Aorta (tissue), 5 donors: ENCODE measurements around the gene MAGEB17. TPM values are rescaled to one million over a fixed set of nuclear protein-coding genes. Genes with fewer than 3 reads are reported as not detected.
"Not testable (repeated sequence)": the region's sequence is repeated elsewhere in the genome, so short reads cannot be mapped to it uniquely, and the experiment has no call there.

Source experiments
- ATAC-seq: fragments of 200-7000 bp; cut with Tn5 transposase; one replicate; pipeline ENCODE4 v1.9.1; 2022; ENCODE audit warnings: moderate library complexity; ENCODE audit not compliant: low FRiP score
- DNase-seq, 2 donors: peaks; one replicate each; pipeline ENCODE4 v3.0.0-alpha.2; 2020
- H3K27ac ChIP-seq, 2 donors: one replicate each; pipeline ENCODE4 v1.5.1; 2013; ENCODE audit warnings: low read length in 2 of 2, mild to moderate bottlenecking in 2 of 2, moderate library complexity in 2 of 2, control low read depth in 1 of 2, inconsistent platforms in 1 of 2, low read depth in 1 of 2
- H3K27me3 ChIP-seq, 2 donors: one replicate each; pipeline ENCODE4 v1.6.1; 2013; ENCODE audit warnings: control low read depth in 1 of 2, low read length in 1 of 2, mild to moderate bottlenecking in 1 of 2, moderate library complexity in 1 of 2; ENCODE audit not compliant: insufficient read depth in 2 of 2, control insufficient read depth in 1 of 2
- H3K36me3 ChIP-seq, 2 donors: one replicate each; pipeline ENCODE4 v1.6.1; 2013; ENCODE audit warnings: control low read depth in 1 of 2, low read length in 1 of 2, mild to moderate bottlenecking in 1 of 2; ENCODE audit not compliant: insufficient read depth in 2 of 2, control insufficient read depth in 1 of 2
- H3K4me1 ChIP-seq, 2 donors: one replicate each; pipeline ENCODE4 v1.6.1; 2013; ENCODE audit warnings: low read length in 2 of 2, control low read depth in 1 of 2, mild to moderate bottlenecking in 1 of 2, moderate library complexity in 1 of 2; ENCODE audit not compliant: insufficient read depth in 2 of 2, control insufficient read depth in 1 of 2
- H3K4me3 ChIP-seq, 2 donors: one replicate each; pipeline ENCODE4 v1.5.1; 2013; ENCODE audit warnings: low read length in 2 of 2, control low read depth in 1 of 2, mild to moderate bottlenecking in 1 of 2
- H3K9me3 ChIP-seq: one replicate; pipeline ENCODE4 v1.6.1; 2013; ENCODE audit warnings: mild to moderate bottlenecking, low read length; ENCODE audit not compliant: control insufficient read depth
- WGBS, 2 donors: extraction: QIAGEN DNeasy Blood & Tissue Kit; methylation state at CpG; one replicate each; pipeline ENCODE4 v1.1.7; 2013; 5-methylcytosine and 5-hydroxymethylcytosine counted together
- intact Hi-C, 2 donors: fragments of 100-400 bp; cut with DNase I; formaldehyde crosslinking; loops; one replicate each; pipeline versions ENCODE4 v1.14.2 to v1.15.0; 2022
- polyA plus RNA-seq, 2 donors: library from polyadenylated mRNA; stranded (reverse); fragments of 200-250 nt; gene quantifications; one replicate each; pipeline ENCODE4 v1.2.3, GENCODE V29; 2013
- total RNA-seq, 2 donors: library from RNA; stranded (reverse); fragmentation: NEBNext Ultra II Directional; extraction: Animal tissue kit (Norgen Biotek cat#: 25700); gene quantifications; one replicate each; pipeline ENCODE4 v1.2.1, GENCODE V29; 2021
- donor health status: healthy with polysubstance abuse.
- donor health status: Bipolar disorder and iron deficiency.
- donor health status: DM: no; HTN: no; CAD: no.
- donor health status: DM: no; HTN: no; CAD: no.
- donor health status: DM: yes; HTN: yes; CAD: no.

The MAGEB17 gene
- total and polyA plus RNA-seq, 4 donors, result not detected

GRCh38 chrX:16145093-16145492, 22.2 kb upstream of the MAGEB17 start:
- H3K4me3 ChIP-seq, H3K4me1 ChIP-seq, H3K27me3 ChIP-seq, H3K27ac ChIP-seq, ATAC-seq, intact Hi-C loops, DNase-seq, H3K9me3 ChIP-seq, H3K36me3 ChIP-seq: not testable (repeated sequence)
- WGBS, 2 donors, result 61 to 63% methylated on average over 1 of the region's 1 CpG

DNA sequence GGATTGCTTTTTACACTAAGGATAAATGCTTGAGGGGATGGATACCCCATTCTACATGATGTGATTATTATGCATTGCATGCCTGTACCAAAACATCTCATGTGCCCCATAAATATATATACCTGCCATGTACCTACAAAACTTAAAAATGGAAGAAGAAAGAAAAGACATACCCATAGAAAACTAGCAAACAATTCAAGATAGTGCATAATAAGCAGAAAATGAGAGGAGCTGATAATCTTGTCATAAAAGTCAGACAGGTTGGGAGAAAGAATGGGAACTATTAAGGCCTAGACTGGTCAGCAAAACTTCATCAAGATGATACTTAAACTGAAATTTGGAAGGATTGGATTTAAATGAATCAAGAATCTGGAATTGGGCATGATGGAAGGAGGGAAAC, 21.6 kb upstream of the MAGEB17 start:
- no peaks in the 10 kb centered on the region for H3K27me3 ChIP-seq
- H3K36me3 ChIP-seq, result no peaks in the 10 kb centered on the region
- H3K4me1 ChIP-seq, result no peaks in the 10 kb centered on the region
- no peak overlapping the region for H3K27ac ChIP-seq
- DNase-seq, result no peak
- intact Hi-C loops, result no loop called here
- no peaks in the 10 kb centered on the region for H3K9me3 ChIP-seq
- ATAC-seq, result no peak
- no peak overlapping the region for H3K4me3 ChIP-seq

- H3K4me1 ChIP-seq, result no peaks in the 10 kb centered on the region
- ATAC-seq (no peak), DNase-seq (no peak)
- H3K36me3 ChIP-seq, result no peaks in the 10 kb centered on the region
- H3K9me3 ChIP-seq, result no peaks in the 10 kb centered on the region
- 60 to 86% methylated on average over 3 of the region's 3 CpGs for WGBS, 2 donors
- H3K4me3 ChIP-seq, result no peak overlapping the region
- H3K27me3 ChIP-seq, result no peaks in the 10 kb centered on the region
- intact Hi-C loops, result no loop called here
- H3K27ac ChIP-seq, result no peak overlapping the region
Observed at GRCh38 chrX:16148896-16149295, 18.4 kb upstream of the MAGEB17 start.

GRCh38 chrX:16155581-16156096, 11.6 kb upstream of the MAGEB17 start:
- no peaks in the 10 kb centered on the region for H3K36me3 ChIP-seq
- DNase-seq (no peak), ATAC-seq (no peak)
- no peak overlapping the region for H3K27ac ChIP-seq
- WGBS, 2 donors, result 43 to 67% methylated on average over 5 of the region's 5 CpGs
- no peaks in the 10 kb centered on the region for H3K9me3 ChIP-seq
- intact Hi-C loops, result no loop called here
- H3K27me3 ChIP-seq, result no peaks in the 10 kb centered on the region
- no peak overlapping the region for H3K4me3 ChIP-seq
- no peaks in the 10 kb centered on the region for H3K4me1 ChIP-seq

DNA sequence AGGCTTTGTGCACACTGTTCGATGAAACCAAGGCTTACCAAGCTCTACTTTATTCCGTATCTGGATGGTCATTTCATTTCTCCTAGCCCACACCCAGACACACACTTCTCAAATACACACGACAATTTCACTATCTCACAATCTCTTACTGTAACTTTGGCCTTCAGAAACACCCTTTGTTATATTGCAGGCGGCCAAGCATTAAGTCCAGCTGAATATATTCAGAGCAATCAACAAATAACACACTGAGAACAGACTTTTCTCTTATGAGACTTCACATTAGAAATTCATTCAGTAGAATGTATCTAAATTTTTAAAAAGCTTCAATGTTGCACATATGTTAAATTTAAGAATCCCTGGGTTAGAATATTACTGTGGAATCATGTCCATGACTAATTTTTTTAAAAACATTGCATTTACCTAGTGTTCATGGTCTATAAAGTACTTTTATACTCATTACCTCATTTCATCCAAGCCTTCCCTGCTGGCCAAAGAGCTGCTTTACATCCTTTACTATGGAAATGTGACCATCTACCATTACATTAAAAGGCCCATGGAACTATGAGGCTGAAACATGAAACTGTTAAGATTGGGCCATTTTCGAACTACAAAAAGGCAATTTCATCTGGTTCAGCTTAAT, 10.5 kb upstream of the MAGEB17 start:
- no peaks in the 10 kb centered on the region for H3K27me3 ChIP-seq
- H3K9me3 ChIP-seq, result no peaks in the 10 kb centered on the region
- no peaks in the 10 kb centered on the region for H3K36me3 ChIP-seq
- ATAC-seq (no peak), DNase-seq (no peak)
- no peak overlapping the region for H3K4me3 ChIP-seq
- WGBS, 2 donors, result 81 to 92% methylated on average over 5 of the region's 5 CpGs
- no peak overlapping the region for H3K27ac ChIP-seq
- intact Hi-C loops, result no loop called here
- no peaks in the 10 kb centered on the region for H3K4me1 ChIP-seq

- Histone ChIP-seq H3K4me1 (no peaks in the 10 kb centered on the region), H3K4me3 (no peak overlapping the region), H3K27ac (no peak overlapping the region), H3K36me3 (no peaks in the 10 kb centered on the region), H3K9me3 (no peaks in the 10 kb centered on the region), H3K27me3 (no peaks in the 10 kb centered on the region)
- ATAC-seq (no peak), DNase-seq (no peak)
- 46 to 57% methylated on average over 3 of the region's 3 CpGs for WGBS, 2 donors
- intact Hi-C loops, result no loop called here
Observed at GRCh38 chrX:16160729-16161128, 6.6 kb upstream of the MAGEB17 start.

- H3K27ac ChIP-seq, intact Hi-C loops, H3K4me1 ChIP-seq, ATAC-seq, DNase-seq, H3K9me3 ChIP-seq, H3K4me3 ChIP-seq, H3K27me3 ChIP-seq, H3K36me3 ChIP-seq: not testable (repeated sequence)
- 87 to 97% methylated on average over 2 of the region's 2 CpGs for WGBS, 2 donors
Observed at GRCh38 chrX:16161173-16161572, 6.1 kb upstream of the MAGEB17 start.

- WGBS, 2 donors, result 69 to 83% methylated on average over 5 of the region's 5 CpGs
- H3K4me1 ChIP-seq, result no peaks in the 10 kb centered on the region
Observed at GRCh38 chrX:16162391-16162790, 4.9 kb upstream of the MAGEB17 start.

GRCh38 chrX:16164748-16165147, 2.5 kb upstream of the MAGEB17 start:
- intact Hi-C loops, result no loop called here
- DNase-seq (no peak), ATAC-seq (no peak)
- Histone ChIP-seq H3K36me3 (no peaks in the 10 kb centered on the region), H3K27ac (no peak overlapping the region), H3K4me1 (no peaks in the 10 kb centered on the region), H3K27me3 (no peaks in the 10 kb centered on the region), H3K4me3 (no peak overlapping the region), H3K9me3 (no peaks in the 10 kb centered on the region)
- WGBS, 2 donors, result 77 to 82% methylated on average over 2 to 3 of the region's 3 CpGs

More at GRCh38 chrX:16162391-16162790, 4.9 kb upstream of the MAGEB17 start:
- no peaks in the 10 kb centered on the region for H3K9me3 ChIP-seq
- intact Hi-C loops, result no loop called here
- DNase-seq (no peak), ATAC-seq (no peak)
- H3K4me3 ChIP-seq, result no peak overlapping the region
- no peaks in the 10 kb centered on the region for H3K27me3 ChIP-seq
- no peak overlapping the region for H3K27ac ChIP-seq
- no peaks in the 10 kb centered on the region for H3K36me3 ChIP-seq
